A673 (cell line): ENCODE data around the gene ASAP2. TPM values are rescaled to one million over a fixed set of nuclear protein-coding genes. Genes with fewer than 3 reads are reported as not detected.

Experiments used
- BruUV-seq: library from RNA; stranded (reverse); fragments of 400-500 nt; replicated peaks from 2 replicates; lab custom pipeline; 2021; lab: Mats Ljungman, UMichigan
- CTCF ChIA-PET: fragments of 300-600 bp; sonication (Branson Sonifier 250); formaldehyde crosslinking; loops from one replicate; lab custom pipeline; 2022; ENCODE audit warnings: antibody characterized with exemption; lab: Charles Lee
- POLR2A ChIA-PET: fragments of 300-600 bp; sonication (Branson Sonifier 250); formaldehyde crosslinking; loops from one replicate; lab custom pipeline; 2022; ENCODE audit warnings: antibody characterized with exemption; ENCODE audit not compliant: low non-redundant PET; lab: Charles Lee
- DNase-seq: peaks from one replicate; pipeline ENCODE4 v3.0.0-alpha.2; 2015; ENCODE audit warnings: low spot score
- H3K27ac ChIP-seq: fragments of 200-600 bp; sonication (generic); 2 replicates; pipeline ENCODE4 v1.5.1; 2016; ENCODE audit warnings: mixed run types, low read depth, mild to moderate bottlenecking, mixed read lengths, antibody characterized with exemption, low read length; ENCODE audit not compliant: poor library complexity, severe bottlenecking
- H3K27me3 ChIP-seq: fragments of 200-600 bp; sonication (generic); replicated peaks from 2 replicates; pipeline ENCODE4 v1.6.1; 2017; ENCODE audit warnings: mixed run types, low read depth, mild to moderate bottlenecking, mixed read lengths, antibody characterized with exemption, low read length; ENCODE audit not compliant: insufficient read depth, poor library complexity
- H3K36me3 ChIP-seq: fragments of 200-600 bp; sonication (generic); 2 replicates; pipeline ENCODE4 v1.6.1; 2016; ENCODE audit warnings: mixed run types, mild to moderate bottlenecking, mixed read lengths, antibody characterized with exemption, low read length; ENCODE audit not compliant: insufficient read depth, poor library complexity, severe bottlenecking
- H3K4me1 ChIP-seq: fragments of 200-600 bp; sonication (generic); 2 replicates; pipeline ENCODE4 v1.6.1; 2017; ENCODE audit warnings: mixed run types, mild to moderate bottlenecking, mixed read lengths, antibody characterized with exemption, low read length; ENCODE audit not compliant: insufficient read depth, poor library complexity, severe bottlenecking
- H3K4me3 ChIP-seq: fragments of 200-600 bp; sonication (generic); 2 replicates; pipeline ENCODE4 v1.5.1; 2016; ENCODE audit warnings: low read depth, mixed run types, mild to moderate bottlenecking, mixed read lengths, low read length; ENCODE audit not compliant: poor library complexity, severe bottlenecking
- H3K9me3 ChIP-seq: fragments of 200-600 bp; sonication (generic); 2 replicates; pipeline ENCODE4 v1.6.1; 2016; ENCODE audit warnings: mixed run types, low read depth, mild to moderate bottlenecking, mixed read lengths, antibody characterized with exemption, low read length; ENCODE audit not compliant: poor library complexity, severe bottlenecking
- CTCF ChIP-seq: fragments of 300-800, 200-600 bp; sonication (generic); conservative IDR thresholded peaks from 2 replicates; pipeline ENCODE4 v1.5.1; 2017; ENCODE audit warnings: low read depth, mild to moderate bottlenecking, antibody characterized with exemption, low read length, moderate library complexity, mixed read lengths
- EZH2 ChIP-seq: fragments of 200-600 bp; sonication (generic); IDR thresholded peaks from 2 replicates; pipeline ENCODE4 v1.6.1; 2017; ENCODE audit warnings: borderline replicate concordance, low read depth, mild to moderate bottlenecking, mixed read lengths, antibody characterized with exemption, low read length; ENCODE audit not compliant: poor library complexity, severe bottlenecking
- intact Hi-C: fragments of 100-400 bp; cut with micrococcal nuclease; formaldehyde crosslinking; loops from one replicate; pipeline ENCODE4 v1.10.0; 2022; ENCODE audit not compliant: unreplicated experiment
- total RNA-seq: library from RNA; stranded (reverse); gene quantifications from 2 replicates; pipeline ENCODE4 v1.2.3, GENCODE V29; 2021

ASAP2 gene
- total RNA-seq, 1 experiment from 2014 or later: 46.8 TPM

GRCh38 chr2:9256570-9257043, 50.0 kb downstream of the ASAP2 start:
- no peak for TF ChIP-seq EZH2
- no peak for TF ChIP-seq CTCF
- Histone ChIP-seq H3K36me3 (no peaks in the 10 kb centered on the region), H3K27ac (peak overlapping the region; percentile 62), H3K27me3 (no peaks in the 10 kb centered on the region), H3K4me3 (no peak overlapping the region), H3K9me3 (no peaks in the 10 kb centered on the region), H3K4me1 (peaks cover 65% of the 10 kb centered on the region)
- intact Hi-C loops: no loop called here
- CTCF ChIA-PET: no interaction called here
- no TSS peak for BruUV-seq
- peak; percentile 51 for DNase-seq
- POLR2A ChIA-PET: no interaction called here

- BruUV-seq: no TSS peak
- intact Hi-C loops: no loop called here
- Histone ChIP-seq H3K36me3 (no peaks in the 10 kb centered on the region), H3K27ac (peak overlapping the region; percentile 64), H3K9me3 (no peaks in the 10 kb centered on the region), H3K4me1 (peaks cover 77% of the 10 kb centered on the region), H3K4me3 (no peak overlapping the region), H3K27me3 (no peaks in the 10 kb centered on the region)
- DNase-seq: no peak
- TF ChIP-seq CTCF (no peak), EZH2 (no peak)
- ChIA-PET POLR2A (no interaction called here), CTCF (no interaction called here)
These were observed 51.9 kb downstream of the ASAP2 start for GRCh38 chr2:9258501-9258900.

GRCh38 chr2:9258953-9259399, 52.4 kb downstream of the ASAP2 start:
- POLR2A ChIA-PET: no interaction called here
- intact Hi-C loops: no loop called here
- TF ChIP-seq CTCF (no peak), EZH2 (no peak)
- no peaks in the 10 kb centered on the region for H3K36me3 ChIP-seq
- H3K9me3 ChIP-seq: no peaks in the 10 kb centered on the region
- H3K27me3 ChIP-seq: no peaks in the 10 kb centered on the region
- no peak for DNase-seq
- H3K4me3 ChIP-seq: no peak overlapping the region
- H3K27ac ChIP-seq: peak overlapping the region; percentile 64
- H3K4me1 ChIP-seq: peaks cover 82% of the 10 kb centered on the region
- no TSS peak for BruUV-seq
- CTCF ChIA-PET: no interaction called here
